Measurements from ENCODE around the gene KRTAP10-3. TPM values are rescaled to one million over a fixed set of nuclear protein-coding genes. Genes with fewer than 3 reads are reported as not detected.

The KRTAP10-3 gene
- total and polyA plus RNA-seq, 2 experiments from 2014 or later: not detected

GRCh38 chr21:44537930-44538911 lies 20.4 kb downstream of the KRTAP10-3 start:
- no peaks in the 10 kb centered on the region; the same call in 2 of the 3 replicates for H3K36me3 Mint-ChIP-seq (ENCODE audit: low read depth)
- no peak overlapping the region for H3K4me3 ChIP-seq
- no peak overlapping the region; the same call in 2 of the 3 replicates for H3K4me3 Mint-ChIP-seq
- no peaks in the 10 kb centered on the region; the same call in 2 of the 3 replicates for H3K4me1 Mint-ChIP-seq
- no peaks in the 10 kb centered on the region for H3K79me2 ChIP-seq (replicated peaks; ENCODE audit: insufficient read depth)
- TF ChIP-seq POLR2AphosphoS5 (IDR thresholded peaks at IDR 0.05; ENCODE audit: low read depth) (no peak), REST (IDR thresholded peaks at IDR 0.05; ENCODE audit: unreplicated experiment) (no peak), CTCF (conservative IDR thresholded peaks at IDR 0.05; ENCODE audit: low read depth in 2 of 2) (no peak), ZNF114 (CRISPR knock-in tag; IDR thresholded peaks at IDR 0.05) (no peak), CREB1 (CRISPR knock-in tag; IDR thresholded peaks at IDR 0.05; ENCODE audit: low read depth) (no peak), NANOG (IDR thresholded peaks at IDR 0.05; ENCODE audit: borderline replicate concordance) (no peak), STAT1 (IDR thresholded peaks at IDR 0.05; ENCODE audit: unreplicated experiment) (no peak), EZH2 (IDR thresholded peaks at IDR 0.05; ENCODE audit: low read depth, unreplicated experiment) (no peak), EZH2phosphoT487 (IDR thresholded peaks at IDR 0.05; ENCODE audit: unreplicated experiment) (no peak), ZNF331 (CRISPR knock-in tag; IDR thresholded peaks at IDR 0.05; ENCODE audit: low read depth) (no peak), JUNB (IDR thresholded peaks at IDR 0.05; ENCODE audit: unreplicated experiment) (no peak), ETS1 (IDR thresholded peaks at IDR 0.05) (no peak), ZNF462 (CRISPR knock-in tag; IDR thresholded peaks at IDR 0.05) (no peak)
- no peaks in the 10 kb centered on the region for H4K20me1 ChIP-seq (replicated peaks; ENCODE audit: insufficient read depth)
- peaks cover 2% of the 10 kb centered on the region for H3K27me3 Mint-ChIP-seq (ENCODE audit: insufficient read depth, low read depth, poor library complexity)
- H3K4me2 ChIP-seq: no peak overlapping the region
- H3K36me3 ChIP-seq (ENCODE audit: insufficient read depth): no peaks in the 10 kb centered on the region
- no peak for ATAC-seq
- no peak overlapping the region for H2AFZ ChIP-seq
- no peaks in the 10 kb centered on the region for H3K27me3 ChIP-seq (ENCODE audit: insufficient read depth)
- no peak overlapping the region for H3K27ac ChIP-seq (ENCODE audit: low read depth)
- no peak overlapping the region for H3K27ac Mint-ChIP-seq
- no peaks in the 10 kb centered on the region for H3F3A ChIP-seq (replicated peaks; ENCODE audit: low read depth)
- no peaks in the 10 kb centered on the region for H3K4me1 ChIP-seq (ENCODE audit: insufficient read depth)
- DNase-seq (ENCODE audit: low spot score): no peak
- peaks cover 4% of the 10 kb centered on the region; the same call in 2 of the 3 replicates for H3K9me3 Mint-ChIP-seq
- no peaks in the 10 kb centered on the region for H3K9me2 ChIP-seq (ENCODE audit: insufficient read depth)

All from GM23338 (cell line).